GM12873 (cell line): ENCODE results near the gene TBCD.

Experiments used
- CTCF ChIP-seq: IDR thresholded peaks from 2 replicates; pipeline ENCODE4 v1.5.1; 2012; ENCODE audit warnings: low read depth, mild to moderate bottlenecking, moderate library complexity, low read length, control low read depth; ENCODE audit not compliant: insufficient read depth; ENCODE audit errors: missing control alignments

TBCD gene

GRCh38 chr17:82964851-82965341 lies 213.0 kb downstream of the TBCD start:
- TF ChIP-seq CTCF, result no peak

- no peak for TF ChIP-seq CTCF
These were observed 213.5 kb downstream of the TBCD start for GRCh38 chr17:82965371-82965770.

GRCh38 chr17:82966415-82966814 lies 214.6 kb downstream of the TBCD start:
- TF ChIP-seq CTCF, result no peak

GRCh38 chr17:82967268-82968032 lies 215.6 kb downstream of the TBCD start:
- TF ChIP-seq CTCF, result no peak

GRCh38 chr17:82970067-82970466 lies 218.2 kb downstream of the TBCD start:
- TF ChIP-seq CTCF, result no peak

- TF ChIP-seq CTCF, result no peak
These were observed 219.1 kb downstream of the TBCD start for GRCh38 chr17:82970818-82971590.

GRCh38 chr17:82972836-82973372 lies 221.0 kb downstream of the TBCD start:
- no peak for TF ChIP-seq CTCF
